Gastroesophageal sphincter (tissue), 4 donors: ENCODE data around the gene LLGL1. TPM values are rescaled to one million over a fixed set of nuclear protein-coding genes. Genes with fewer than 3 reads are reported as not detected.

Experiments
- ATAC-seq: fragments of 150-250 bp; one replicate; pipeline ENCODE4 v1.9.1; 2016; ENCODE audit warnings: mild to moderate bottlenecking, moderate library complexity
- H3K27ac ChIP-seq, 4 donors: fragments of 200-600 bp; sonication (generic) in 3 of 4; 1 replicate in 3 of 4; 2 replicates in 1 of 4; pipeline ENCODE4 v1.5.1; 2016 to 2019
- H3K27me3 ChIP-seq: fragments of 200-600 bp; sonication (generic); one replicate; pipeline ENCODE4 v1.5.1; 2019
- H3K36me3 ChIP-seq, 2 donors: fragments of 200-600 bp; sonication (generic); one replicate each; pipeline ENCODE4 v1.5.1; 2019; ENCODE audit warnings: control low read depth in 1 of 2
- H3K4me1 ChIP-seq, 3 donors: fragments of 200-600 bp; sonication (generic); 1 replicate in 2 of 3; 2 replicates in 1 of 3; pipeline ENCODE4 v1.5.1; 2016 to 2019; ENCODE audit warnings: control low read depth in 2 of 3
- H3K4me3 ChIP-seq, 2 donors: fragments of 200-600 bp; sonication (generic); one replicate each; pipeline ENCODE4 v1.5.1; 2019; ENCODE audit warnings: mild to moderate bottlenecking in 1 of 2, moderate library complexity in 1 of 2
- H3K9me3 ChIP-seq, 3 donors: fragments of 200-600 bp; sonication (generic); one replicate each; pipeline ENCODE4 v1.5.1; 2017 to 2019; ENCODE audit warnings: control low read depth in 2 of 3
- CTCF ChIP-seq, 4 experiments: fragments of 200-600 bp in 2 of 4; fragments of 450-650 bp in 2 of 4; sonication (generic) in 1 of 4; IDR thresholded peaks; one replicate each; pipeline ENCODE4 v1.5.1; 2017 to 2019; ENCODE audit warnings: antibody characterized with exemption in 4 of 4, mild to moderate bottlenecking in 2 of 4, moderate library complexity in 2 of 4
- EP300 ChIP-seq: sonication (generic); formaldehyde crosslinking; IDR thresholded peaks from one replicate; pipeline ENCODE4 v1.6.1; 2017; ENCODE audit warnings: antibody characterized with exemption, mild to moderate bottlenecking
- POLR2A ChIP-seq, 2 donors: fragments of 450-650 bp; IDR thresholded peaks; one replicate each; pipeline ENCODE4 v1.6.1; 2017; ENCODE audit warnings: antibody characterized with exemption in 2 of 2, mild to moderate bottlenecking in 2 of 2, moderate library complexity in 1 of 2
- POLR2AphosphoS5 ChIP-seq: sonication (generic); formaldehyde crosslinking; IDR thresholded peaks from one replicate; pipeline ENCODE4 v1.6.1; 2017; ENCODE audit warnings: antibody characterized with exemption
- WGBS, 2 donors: methylation state at CpG; one replicate each; pipeline ENCODE4 v1.1.5; 2018; ENCODE audit warnings: low coverage in 1 of 2; 5-methylcytosine and 5-hydroxymethylcytosine counted together
- total RNA-seq, 4 donors: library from RNA; depleted of rRNA; stranded (reverse); fragments of >200 nt; gene quantifications; one replicate each; pipeline ENCODE4 v1.1.0, GENCODE V29; 2016

Gene LLGL1
- total RNA-seq, 4 donors from 2014 or later, result 16.7 to 31.7 (median 22.1) TPM

- Histone ChIP-seq H3K27me3 (no peaks in the 10 kb centered on the region), H3K4me1 (peaks cover 0 to 36% (median 24%) of the 10 kb centered on the region in 3 donors), H3K9me3 (no peaks in the 10 kb centered on the region), H3K36me3 (peaks cover 0 to 97% of the 10 kb centered on the region in 2 donors), H3K27ac (no peak overlapping the region), H3K4me3 (no peak overlapping the region)
- TF ChIP-seq POLR2AphosphoS5 (no peak), POLR2A (IDR thresholded peaks at IDR 0.05) (no peak), EP300 (no peak), CTCF (IDR thresholded peaks at IDR 0.05) (no peak)
- no peak for ATAC-seq
- 60% methylated on average over 1 of the region's 5 CpGs; no CpG with 5 or more reads in 1 of the 2 donors for WGBS, 2 donors
These were observed 26.7 kb downstream of the LLGL1 start for GRCh38 chr17:18252160-18252559.

GRCh38 chr17:18253187-18253884 is 27.9 kb downstream of the LLGL1 start:
- peaks cover 0 to 30% (median 19%) of the 10 kb centered on the region in 3 donors for H3K4me1 ChIP-seq
- H3K9me3 ChIP-seq, result no peaks in the 10 kb centered on the region
- TF ChIP-seq EP300 (no peak), POLR2AphosphoS5 (no peak), CTCF (IDR thresholded peaks at IDR 0.05) (no peak), POLR2A (IDR thresholded peaks at IDR 0.05) (no peak)
- 82% methylated on average over 2 of the region's 16 CpGs; no CpG with 5 or more reads in 1 of the 2 donors for WGBS, 2 donors
- no peaks in the 10 kb centered on the region for H3K27me3 ChIP-seq
- H3K36me3 ChIP-seq, result peaks cover 0 to 85% of the 10 kb centered on the region in 2 donors
- ATAC-seq, result no peak
- no peak overlapping the region for H3K27ac ChIP-seq
- no peak overlapping the region for H3K4me3 ChIP-seq

GRCh38 chr17:18253947-18254821 is 28.7 kb downstream of the LLGL1 start:
- H3K9me3 ChIP-seq, result no peaks in the 10 kb centered on the region
- no peak overlapping the region for H3K4me3 ChIP-seq
- H3K27me3 ChIP-seq, result no peaks in the 10 kb centered on the region
- H3K4me1 ChIP-seq, result peaks cover 0 to 28% (median 18%) of the 10 kb centered on the region in 3 donors
- TF ChIP-seq CTCF (IDR thresholded peaks at IDR 0.05) (no peak), POLR2AphosphoS5 (no peak), EP300 (no peak), POLR2A (IDR thresholded peaks at IDR 0.05) (no peak)
- 75 to 80% methylated on average over 1 to 5 of the region's 27 CpGs for WGBS, 2 donors
- H3K27ac ChIP-seq, result no peak overlapping the region
- no peak for ATAC-seq
- peaks cover 0 to 77% of the 10 kb centered on the region in 2 donors for H3K36me3 ChIP-seq

GRCh38 chr17:18254888-18255649 is 29.6 kb downstream of the LLGL1 start:
- H3K36me3 ChIP-seq, result peaks cover 0 to 68% of the 10 kb centered on the region in 2 donors
- 100% methylated on average over 3 of the region's 8 CpGs for WGBS, 2 donors

More at GRCh38 chr17:18254888-18255649, 29.6 kb downstream of the LLGL1 start:
- ATAC-seq, result no peak
- peaks cover 0 to 37% (median 20%) of the 10 kb centered on the region in 3 donors for H3K4me1 ChIP-seq
- no peaks in the 10 kb centered on the region for H3K9me3 ChIP-seq
- no peak overlapping the region for H3K27ac ChIP-seq
- no peak overlapping the region for H3K4me3 ChIP-seq
- TF ChIP-seq EP300, result no peak
- no peak for TF ChIP-seq POLR2AphosphoS5
- no peak for TF ChIP-seq POLR2A (IDR thresholded peaks at IDR 0.05)
- no peak for TF ChIP-seq CTCF (IDR thresholded peaks at IDR 0.05)
- H3K27me3 ChIP-seq, result no peaks in the 10 kb centered on the region
